ENCODE data around the gene KIF5A.

The KIF5A gene

DNA sequence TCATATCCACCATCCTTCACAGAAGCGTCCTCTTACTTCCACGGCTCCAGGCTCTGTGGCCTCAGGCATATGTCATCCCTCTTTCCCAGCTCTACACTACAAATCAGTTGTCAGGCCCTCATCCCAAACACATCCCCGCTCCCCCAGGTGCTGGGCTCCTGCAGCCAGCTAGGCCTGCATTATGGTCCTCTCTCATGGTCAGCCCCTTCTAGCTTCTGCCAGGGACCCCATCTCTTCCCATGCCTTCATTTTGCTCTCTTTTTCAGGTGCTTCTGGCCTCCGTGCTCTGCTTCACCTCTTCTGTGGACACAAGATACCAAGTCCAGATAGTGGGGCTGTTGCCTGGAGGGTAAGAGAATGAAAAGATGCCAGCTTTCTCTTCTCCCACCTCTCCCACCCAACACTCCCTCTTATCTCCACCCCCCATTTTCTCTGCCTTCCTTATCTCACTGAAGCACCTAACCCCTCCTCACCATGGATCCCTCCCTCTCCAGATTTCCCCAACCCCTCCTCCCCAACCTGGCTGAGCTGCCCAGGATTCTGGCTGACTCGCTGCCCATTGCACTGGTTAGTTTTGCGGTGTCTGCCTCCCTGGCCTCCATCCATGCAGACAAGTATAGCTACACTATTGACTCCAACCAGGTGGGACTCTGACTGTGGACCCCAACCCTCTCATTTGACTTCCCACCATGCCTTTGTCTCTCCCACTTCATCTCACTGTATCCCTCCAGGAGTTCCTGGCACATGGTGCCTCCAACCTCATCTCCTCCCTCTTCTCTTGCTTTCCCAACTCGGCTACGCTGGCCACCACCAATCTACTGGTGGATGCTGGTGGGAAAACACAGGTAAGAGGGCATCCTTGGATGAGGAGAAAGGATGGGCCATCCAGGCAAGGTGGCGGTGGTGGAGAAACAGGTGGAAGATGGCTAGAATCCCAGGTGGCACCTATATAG lies 72.7 kb downstream of the KIF5A start:
- no peak for DNase-seq

DNA sequence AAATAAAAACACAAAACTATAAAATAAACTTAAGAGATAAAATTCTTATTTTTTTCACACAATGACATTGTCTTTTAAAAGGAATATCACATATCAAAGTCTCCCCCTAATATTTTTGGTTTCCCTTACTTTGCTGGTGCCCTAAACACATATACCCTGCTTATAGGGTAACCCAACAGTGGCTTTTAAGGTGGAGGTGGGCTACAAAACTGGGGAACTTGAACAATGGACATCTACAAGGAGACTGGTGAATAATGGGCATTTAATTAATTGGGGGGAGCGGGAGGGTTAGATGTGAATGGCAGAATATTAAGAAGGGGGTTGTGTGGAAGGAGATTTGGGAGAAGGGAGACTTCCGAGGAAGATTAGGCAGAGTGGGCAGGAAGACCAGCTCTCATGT lies 73.5 kb downstream of the KIF5A start:
- DNase-seq: no peak

- DNase-seq: no peak
Measured at GRCh38 chr12:57623811-57624390, 74.1 kb downstream of the KIF5A start.

DNA sequence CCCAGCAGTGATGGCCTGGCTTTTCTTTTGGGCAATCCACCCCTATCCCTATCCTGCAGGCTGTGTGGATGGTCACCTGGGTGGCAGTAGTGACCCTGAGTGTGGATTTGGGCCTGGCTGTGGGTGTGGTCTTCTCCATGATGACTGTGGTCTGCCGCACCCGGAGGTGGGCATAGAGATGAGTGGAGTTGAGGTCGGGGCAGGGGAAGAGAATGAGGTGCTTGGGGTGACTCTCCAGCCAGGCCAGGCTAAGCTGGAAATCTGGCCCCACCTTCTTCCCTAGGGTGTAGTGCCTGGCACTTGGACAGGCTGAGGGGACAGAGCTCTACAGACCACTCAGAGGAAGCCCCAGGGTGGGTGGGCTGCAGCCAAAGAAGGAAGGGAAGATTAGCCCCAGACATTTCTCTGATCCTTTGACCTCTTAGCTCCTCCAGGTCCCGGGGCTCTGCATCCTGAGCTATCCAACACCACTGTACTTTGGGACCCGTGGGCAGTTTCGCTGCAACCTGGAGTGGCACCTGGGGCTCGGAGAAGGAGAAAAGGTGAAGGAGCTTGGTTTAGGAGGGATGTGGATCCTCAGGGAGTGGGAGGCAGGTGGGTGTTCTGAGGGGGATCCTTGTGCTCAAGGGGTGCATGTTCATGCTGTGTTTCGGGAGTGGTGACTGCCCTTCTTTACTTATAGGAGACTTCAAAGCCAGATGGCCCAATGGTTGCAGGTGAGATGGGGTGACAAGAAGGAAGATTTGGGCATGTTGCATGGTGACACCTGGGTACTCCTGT lies 74.8 kb downstream of the KIF5A start:
- DNase-seq: no peak

DNA sequence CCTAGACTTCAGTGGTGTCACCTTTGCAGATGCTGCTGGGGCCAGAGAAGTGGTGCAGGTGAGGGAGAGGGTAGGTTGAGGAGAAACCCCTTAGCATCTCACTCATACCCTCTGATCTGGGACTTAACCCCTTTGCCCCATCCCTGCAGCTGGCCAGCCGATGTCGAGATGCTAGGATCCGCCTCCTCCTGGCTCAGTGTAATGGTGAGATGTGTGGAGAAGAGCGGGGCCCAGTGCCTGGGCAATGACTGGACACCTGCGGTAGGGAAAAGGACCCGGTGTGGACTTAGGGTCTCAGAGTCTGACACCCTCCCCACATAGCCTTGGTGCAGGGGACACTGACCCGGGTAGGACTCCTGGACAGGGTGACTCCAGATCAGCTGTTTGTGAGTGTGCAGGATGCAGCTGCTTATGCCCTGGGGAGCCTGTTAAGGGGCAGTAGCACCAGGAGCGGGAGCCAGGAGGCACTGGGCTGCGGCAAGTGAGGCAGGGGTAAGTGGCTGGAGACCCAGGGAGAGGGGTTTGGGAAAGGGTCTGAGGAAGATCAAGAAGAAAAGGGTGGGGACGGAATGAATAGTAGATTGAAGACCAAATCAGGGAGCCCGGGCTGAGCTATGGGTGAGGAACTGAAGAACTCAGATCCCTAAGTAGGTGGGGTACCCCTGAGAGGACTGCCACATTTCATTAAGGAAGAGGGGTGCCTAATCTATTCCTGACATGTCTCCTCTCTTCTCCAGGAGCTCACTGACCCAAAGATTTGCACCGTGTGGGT lies 75.6 kb downstream of the KIF5A start:
- no peak for DNase-seq

DNA sequence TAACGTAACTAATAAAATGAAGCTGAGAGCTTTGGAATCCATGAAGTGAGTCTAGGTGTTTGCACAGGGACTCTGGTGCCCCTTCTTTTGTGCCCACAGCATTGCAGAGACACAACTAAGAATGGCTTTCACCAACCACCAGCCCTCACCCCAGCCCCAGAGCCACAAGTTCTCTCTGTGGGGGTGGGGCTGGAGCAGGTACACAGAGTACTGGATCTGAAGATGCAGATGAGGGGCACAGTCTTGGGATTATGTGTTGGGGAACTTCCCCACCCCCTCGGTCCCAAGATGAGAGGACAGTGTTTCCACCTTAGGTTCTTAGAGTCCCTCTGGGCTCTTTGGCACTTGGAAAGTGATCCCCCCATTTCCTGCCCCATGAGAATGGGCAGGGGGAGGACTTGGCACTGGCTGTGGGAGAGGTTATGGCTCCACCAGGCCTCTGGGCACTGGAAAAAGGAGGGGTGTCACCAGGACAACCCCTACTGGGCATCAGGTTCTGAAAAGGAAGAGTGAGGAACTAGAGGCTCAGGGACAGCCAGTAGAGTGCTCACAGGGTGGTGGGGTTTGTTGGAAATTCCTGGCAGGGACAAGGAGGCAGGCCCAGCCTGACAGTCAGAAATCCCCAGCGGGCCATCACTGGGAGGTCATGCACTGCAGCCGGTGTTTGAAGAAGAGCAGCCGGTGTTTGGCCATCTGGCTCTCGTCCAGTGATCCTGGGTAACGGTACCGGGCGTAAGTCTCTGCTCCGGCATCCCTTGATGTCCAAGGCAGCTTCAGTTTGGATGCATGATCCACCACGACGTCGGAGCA lies 76.5 kb downstream of the KIF5A start:
- no peak for DNase-seq

- no peak for DNase-seq
Measured at GRCh38 chr12:57626921-57627445, 77.1 kb downstream of the KIF5A start.

GRCh38 chr12:57627501-57628279 lies 77.8 kb downstream of the KIF5A start:
- DNase-seq: no peak

GRCh38 chr12:57628280-57629191 lies 78.7 kb downstream of the KIF5A start:
- DNase-seq: no peak

- DNase-seq: no peak
Measured at GRCh38 chr12:57629897-57630471, 80.1 kb downstream of the KIF5A start.

GRCh38 chr12:57630891-57631433 lies 81.1 kb downstream of the KIF5A start:
- DNase-seq: no peak

DNA sequence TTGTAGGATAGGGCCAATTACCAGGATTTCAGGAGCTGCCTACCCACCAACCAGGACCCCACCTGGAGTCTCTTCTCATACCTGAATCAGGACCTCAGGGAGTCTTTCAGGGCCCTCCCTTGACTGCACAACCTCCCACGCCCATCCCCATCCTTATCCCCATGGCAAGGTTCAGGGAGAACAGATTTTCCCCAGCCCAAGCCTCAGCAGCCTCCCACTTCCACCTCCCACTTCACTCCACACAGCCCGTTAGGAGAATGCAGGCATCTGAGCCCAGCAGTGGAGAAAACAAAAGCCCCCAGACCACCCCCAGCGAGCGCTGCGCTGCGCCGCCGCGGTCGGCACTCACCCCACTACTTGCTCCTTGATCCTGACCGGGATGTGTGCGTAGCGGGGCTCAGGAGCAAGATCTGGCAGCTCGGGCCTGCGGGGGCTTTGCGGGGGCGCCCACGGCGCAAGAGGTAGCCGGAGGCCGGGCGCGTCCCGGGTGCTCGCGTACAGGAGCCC lies 81.8 kb downstream of the KIF5A start:
- no peak for DNase-seq

- DNase-seq: peak; percentile 76
Measured at GRCh38 chr12:57632073-57632957, 82.5 kb downstream of the KIF5A start.

DNA sequence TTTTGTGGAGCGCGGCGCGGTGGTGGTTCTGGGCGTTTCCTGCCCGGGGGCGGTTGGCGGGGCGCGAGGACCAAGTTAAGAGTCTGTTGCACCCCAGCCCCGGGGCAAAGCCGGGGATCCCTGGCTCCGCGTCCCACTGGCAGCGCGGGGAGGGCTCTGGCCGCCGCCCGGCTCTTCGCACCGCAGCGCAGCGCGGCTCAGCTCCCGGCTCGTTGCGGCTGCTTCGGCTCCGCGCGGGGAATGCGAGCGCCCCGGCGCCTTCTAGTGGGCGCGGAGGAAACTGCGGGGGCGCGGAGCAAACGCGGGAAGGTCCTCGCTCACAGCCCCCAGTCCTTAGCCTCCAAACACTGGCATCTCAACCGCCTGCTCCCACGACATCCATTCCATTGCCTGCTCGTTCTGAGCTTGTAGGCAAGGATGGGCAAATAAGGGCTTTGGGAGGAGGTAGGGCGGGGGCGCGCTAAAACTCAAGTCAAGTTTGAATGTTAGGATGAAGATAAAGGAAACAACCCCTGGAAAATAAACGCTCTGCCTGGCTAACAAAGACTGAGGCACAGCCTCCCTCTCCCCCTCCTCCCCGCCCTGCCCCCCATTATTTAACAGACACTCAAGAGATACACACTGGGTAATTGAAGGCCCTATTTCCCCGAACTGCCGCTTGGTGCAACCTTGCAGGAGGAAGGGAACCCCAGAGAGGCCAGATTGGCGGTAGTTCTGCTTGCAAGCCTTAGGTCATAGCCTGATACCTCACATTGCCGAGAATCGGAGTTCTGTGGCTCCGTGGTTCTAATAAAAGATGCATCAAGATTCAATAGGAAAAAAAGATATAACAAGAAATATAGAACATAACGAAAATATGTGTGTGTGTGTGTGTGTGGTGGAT lies 83.4 kb downstream of the KIF5A start, which contains the start of gene B4GALNT1:
Gene B4GALNT1 (minus strand): TSS at position 244 of the 883 bp plus-strand sequence. CDS start 1,069 bp downstream, outside the sequence.
- peak; percentile 88 for DNase-seq

Data from NCI-H69 (cell line).